Ascending aorta (tissue), 2 donors: Measurements from ENCODE around the gene MYB. TPM values are rescaled to one million over a fixed set of nuclear protein-coding genes. Genes with fewer than 3 reads are reported as not detected.

Experiments used
- DNase-seq, 2 donors: peaks; one replicate each; pipeline ENCODE4 v3.0.0-alpha.2; 2019; ENCODE audit warnings: low spot score in 2 of 2
- H3K27ac ChIP-seq, 2 donors: fragments of 200-600 bp; sonication (generic); one replicate each; pipeline ENCODE4 v1.5.1; 2016 to 2017; ENCODE audit warnings: mild to moderate bottlenecking in 1 of 2
- H3K27me3 ChIP-seq: fragments of 200-600 bp; sonication (generic); one replicate; pipeline ENCODE4 v1.5.1; 2017
- H3K36me3 ChIP-seq, 2 donors: fragments of 200-600 bp; sonication (generic); one replicate each; pipeline ENCODE4 v1.5.1; 2016
- H3K4me1 ChIP-seq, 2 donors: fragments of 200-600 bp; sonication (generic); one replicate each; pipeline ENCODE4 v1.5.1; 2016 to 2017; ENCODE audit warnings: mild to moderate bottlenecking in 1 of 2
- H3K4me3 ChIP-seq, 2 donors: fragments of 200-600 bp; sonication (generic); one replicate each; pipeline ENCODE4 v1.5.1; 2016 to 2017; ENCODE audit warnings: mild to moderate bottlenecking in 1 of 2
- H3K9me3 ChIP-seq, 2 donors: fragments of 200-600 bp; sonication (generic); one replicate each; pipeline ENCODE4 v1.5.1; 2016
- CTCF ChIP-seq, 3 experiments: fragments of 200-600 bp in 2 of 3; fragments of 450-650 bp in 1 of 3; sonication (generic) in 2 of 3; IDR thresholded peaks; one replicate each; pipeline ENCODE4 v1.5.1; 2016 to 2019; ENCODE audit warnings: antibody characterized with exemption in 3 of 3, mild to moderate bottlenecking in 1 of 3, moderate library complexity in 1 of 3
- intact Hi-C: fragments of 100-400 bp; cut with DNase I; formaldehyde crosslinking; loops from one replicate; pipeline ENCODE4 v1.15.1; 2023
- total RNA-seq: library from RNA; depleted of rRNA; stranded (reverse); fragments of >200 nt; gene quantifications from one replicate; pipeline ENCODE4 v1.1.0, GENCODE V29; 2016

The MYB gene
- total RNA-seq, 1 donor from 2014 or later: not detected

GRCh38 chr6:135215563-135215962, 34.5 kb downstream of the MYB start:
- intact Hi-C loops: no loop called here
- no peaks in the 10 kb centered on the region for H3K27me3 ChIP-seq
- H3K27ac ChIP-seq: no peak overlapping the region
- H3K4me1 ChIP-seq: no peaks in the 10 kb centered on the region
- no peak overlapping the region for H3K4me3 ChIP-seq
- no peak for TF ChIP-seq CTCF (IDR thresholded peaks at IDR 0.05)
- H3K9me3 ChIP-seq: no peaks in the 10 kb centered on the region
- DNase-seq: no peak
- H3K36me3 ChIP-seq: no peaks in the 10 kb centered on the region

GRCh38 chr6:135217663-135218062, 36.6 kb downstream of the MYB start:
- Histone ChIP-seq H3K9me3 (no peaks in the 10 kb centered on the region), H3K27me3 (no peaks in the 10 kb centered on the region), H3K36me3 (no peaks in the 10 kb centered on the region), H3K4me3 (no peak overlapping the region), H3K27ac (no peak overlapping the region), H3K4me1 (no peaks in the 10 kb centered on the region)
- no peak for DNase-seq
- TF ChIP-seq CTCF (IDR thresholded peaks at IDR 0.05): no peak
- intact Hi-C loops: no loop called here

- H3K9me3 ChIP-seq: no peaks in the 10 kb centered on the region
- intact Hi-C loops: no loop called here
- H3K4me3 ChIP-seq: no peak overlapping the region
- H3K27ac ChIP-seq: no peak overlapping the region
- no peaks in the 10 kb centered on the region for H3K27me3 ChIP-seq
- no peaks in the 10 kb centered on the region for H3K36me3 ChIP-seq
- H3K4me1 ChIP-seq: no peaks in the 10 kb centered on the region
- no peak for TF ChIP-seq CTCF (IDR thresholded peaks at IDR 0.05)
- DNase-seq: no peak
Measured at GRCh38 chr6:135219346-135219745, 38.2 kb downstream of the MYB start.

GRCh38 chr6:135221042-135221441, 39.9 kb downstream of the MYB start:
- intact Hi-C loops: no loop called here
- TF ChIP-seq CTCF (IDR thresholded peaks at IDR 0.05): no peak
- no peaks in the 10 kb centered on the region for H3K36me3 ChIP-seq

GRCh38 chr6:135221505-135221904, 40.4 kb downstream of the MYB start:
- Histone ChIP-seq H3K4me3 (no peak overlapping the region), H3K4me1 (no peaks in the 10 kb centered on the region), H3K27ac (no peak overlapping the region), H3K36me3 (no peaks in the 10 kb centered on the region), H3K27me3 (no peaks in the 10 kb centered on the region), H3K9me3 (no peaks in the 10 kb centered on the region)
- DNase-seq: no peak
- no peak for TF ChIP-seq CTCF (IDR thresholded peaks at IDR 0.05)
- intact Hi-C loops: no loop called here

More at GRCh38 chr6:135221042-135221441, 39.9 kb downstream of the MYB start:
- Histone ChIP-seq H3K4me3 (no peak overlapping the region), H3K27me3 (no peaks in the 10 kb centered on the region), H3K4me1 (no peaks in the 10 kb centered on the region), H3K9me3 (no peaks in the 10 kb centered on the region), H3K27ac (no peak overlapping the region)
- DNase-seq: no peak

GRCh38 chr6:135222623-135223022, 41.5 kb downstream of the MYB start:
- no peaks in the 10 kb centered on the region for H3K36me3 ChIP-seq
- no peak for TF ChIP-seq CTCF (IDR thresholded peaks at IDR 0.05)
- no peak overlapping the region for H3K27ac ChIP-seq
- intact Hi-C loops: no loop called here
- no peaks in the 10 kb centered on the region for H3K4me1 ChIP-seq
- no peaks in the 10 kb centered on the region for H3K27me3 ChIP-seq
- DNase-seq: no peak
- no peaks in the 10 kb centered on the region for H3K9me3 ChIP-seq
- H3K4me3 ChIP-seq: no peak overlapping the region
